OCI-LY3 (cell line): Measurements from ENCODE around the gene RAD51B.

Source experiments
- CTCF ChIP-seq: fragments of 200-600, 300-600 bp; sonication (generic); IDR thresholded peaks from 2 replicates; pipeline ENCODE4 v1.5.1; 2014; ENCODE audit warnings: antibody characterized with exemption, low read length, low read depth
- EZH2phosphoT487 ChIP-seq: fragments of 200-600 bp; shearing (Covaris generic); IDR thresholded peaks from 2 replicates; pipeline ENCODE4 v1.6.1; 2018; ENCODE audit warnings: antibody characterized with exemption, mixed run types, low read depth

GRCh38 chr14:68689511-68689910 lies 869.9 kb downstream of the RAD51B start:
- TF ChIP-seq CTCF = no peak
- no peak for TF ChIP-seq EZH2phosphoT487
